ENCODE data around the gene HS3ST5.

Gene HS3ST5

GRCh38 chr6:114260810-114261209 is 82.0 kb downstream of the HS3ST5 start:
- DNase-seq (ENCODE audit: low read depth), result no peak
- TF ChIP-seq CTCF (conservative IDR thresholded peaks at IDR 0.05; ENCODE audit: low read depth, low read length), result no peak
- no peak overlapping the region for H3K4me3 ChIP-seq (ENCODE audit: low read depth, low read length)

GRCh38 chr6:114258376-114258775 is 84.4 kb downstream of the HS3ST5 start:
- TF ChIP-seq CTCF (conservative IDR thresholded peaks at IDR 0.05; ENCODE audit: low read depth, low read length), result no peak
- no peak overlapping the region for H3K4me3 ChIP-seq (ENCODE audit: low read depth, low read length)
- DNase-seq (ENCODE audit: low read depth), result no peak

- no peak for TF ChIP-seq CTCF (conservative IDR thresholded peaks at IDR 0.05; ENCODE audit: low read depth, low read length)
- no peak for DNase-seq (ENCODE audit: low read depth)
- no peak overlapping the region for H3K4me3 ChIP-seq (ENCODE audit: low read depth, low read length)
These were observed 89.4 kb downstream of the HS3ST5 start for GRCh38 chr6:114253431-114253830.

GRCh38 chr6:114249522-114249921 is 93.3 kb downstream of the HS3ST5 start:
- no peak for DNase-seq (ENCODE audit: low read depth)
- TF ChIP-seq CTCF (conservative IDR thresholded peaks at IDR 0.05; ENCODE audit: low read depth, low read length), result no peak
- no peak overlapping the region for H3K4me3 ChIP-seq (ENCODE audit: low read depth, low read length)

GRCh38 chr6:114247101-114247500 is 95.7 kb downstream of the HS3ST5 start:
- TF ChIP-seq CTCF (conservative IDR thresholded peaks at IDR 0.05; ENCODE audit: low read depth, low read length), result no peak
- no peak for DNase-seq (ENCODE audit: low read depth)
- no peak overlapping the region for H3K4me3 ChIP-seq (ENCODE audit: low read depth, low read length)

GRCh38 chr6:114240796-114241195 is 102.0 kb downstream of the HS3ST5 start:
- no peak for DNase-seq (ENCODE audit: low read depth)
- no peak for TF ChIP-seq CTCF (conservative IDR thresholded peaks at IDR 0.05; ENCODE audit: low read depth, low read length)
- no peak overlapping the region for H3K4me3 ChIP-seq (ENCODE audit: low read depth, low read length)

- no peak for TF ChIP-seq CTCF (conservative IDR thresholded peaks at IDR 0.05; ENCODE audit: low read depth, low read length)
- DNase-seq (ENCODE audit: low read depth), result no peak
- H3K4me3 ChIP-seq (ENCODE audit: low read depth, low read length), result no peak overlapping the region
These were observed 114.1 kb downstream of the HS3ST5 start for GRCh38 chr6:114228675-114229074.
